ENCODE measurements around the gene TRPM2. TPM values are rescaled to one million over a fixed set of nuclear protein-coding genes. Genes with fewer than 3 reads are reported as not detected.

Gene TRPM2
- total and polyA plus RNA-seq, 8 donors = 1.3 to 10.3 (median 2.4) TPM

- no peak for DNase-seq
- Histone ChIP-seq H3K36me3 (peaks cover 7 to 76% (median 63%) of the 10 kb centered on the region in 4 donors), H3K4me3 (no peak overlapping the region), H3K27me3 (no peaks in the 10 kb centered on the region), H3K4me1 (peaks cover 0 to 1% (median 0%) of the 10 kb centered on the region in 4 donors), H3K9me3 (no peaks in the 10 kb centered on the region), H3K27ac (no peak overlapping the region)
- intact Hi-C loops (cut with DNase I; ENCODE audit: low total_unique reads) = no loop called here
- TF ChIP-seq, protein P1, sequence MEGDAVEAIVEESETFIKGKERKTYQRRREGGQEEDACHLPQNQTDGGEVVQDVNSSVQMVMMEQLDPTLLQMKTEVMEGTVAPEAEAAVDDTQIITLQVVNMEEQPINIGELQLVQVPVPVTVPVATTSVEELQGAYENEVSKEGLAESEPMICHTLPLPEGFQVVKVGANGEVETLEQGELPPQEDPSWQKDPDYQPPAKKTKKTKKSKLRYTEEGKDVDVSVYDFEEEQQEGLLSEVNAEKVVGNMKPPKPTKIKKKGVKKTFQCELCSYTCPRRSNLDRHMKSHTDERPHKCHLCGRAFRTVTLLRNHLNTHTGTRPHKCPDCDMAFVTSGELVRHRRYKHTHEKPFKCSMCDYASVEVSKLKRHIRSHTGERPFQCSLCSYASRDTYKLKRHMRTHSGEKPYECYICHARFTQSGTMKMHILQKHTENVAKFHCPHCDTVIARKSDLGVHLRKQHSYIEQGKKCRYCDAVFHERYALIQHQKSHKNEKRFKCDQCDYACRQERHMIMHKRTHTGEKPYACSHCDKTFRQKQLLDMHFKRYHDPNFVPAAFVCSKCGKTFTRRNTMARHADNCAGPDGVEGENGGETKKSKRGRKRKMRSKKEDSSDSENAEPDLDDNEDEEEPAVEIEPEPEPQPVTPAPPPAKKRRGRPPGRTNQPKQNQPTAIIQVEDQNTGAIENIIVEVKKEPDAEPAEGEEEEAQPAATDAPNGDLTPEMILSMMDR (IDR thresholded peaks at IDR 0.05) = no peak
- TF ChIP-seq POLR2AphosphoS5 (IDR thresholded peaks at IDR 0.05) (no peak), EP300 (IDR thresholded peaks at IDR 0.05) (no peak), POLR2A (IDR thresholded peaks at IDR 0.05) (no peak)
- WGBS, 5 donors = 85 to 94% (median 90%) methylated on average over 17 of the region's 17 CpGs
Measured at GRCh38 chr21:44332383-44332782, 21.0 kb upstream of the TRPM2 start.

DNA sequence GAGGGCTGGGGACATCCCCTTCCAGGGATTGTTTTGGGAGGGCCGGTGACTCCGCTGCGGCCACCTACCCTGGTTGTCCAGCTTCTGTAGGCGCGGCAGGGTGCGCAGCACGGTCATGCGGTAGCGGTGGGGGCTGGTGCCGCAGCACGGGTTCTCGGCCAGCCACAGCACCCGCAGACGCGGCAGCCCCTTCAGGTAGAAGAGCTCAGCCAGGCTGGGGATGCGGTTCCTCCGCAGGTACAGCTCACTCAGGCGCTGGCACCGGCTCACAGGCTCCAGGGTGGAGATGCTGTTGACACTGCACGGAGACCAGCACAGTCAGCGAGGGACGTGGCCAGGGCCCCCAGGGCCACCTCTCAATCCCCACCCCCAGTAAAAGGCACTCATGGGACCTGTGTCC lies 20.5 kb upstream of the TRPM2 start:
- no peak for DNase-seq
- intact Hi-C loops (cut with DNase I; ENCODE audit: low total_unique reads) = no loop called here
- 94 to 96% (median 95%) methylated on average over 10 to 22 of the region's 22 CpGs for WGBS, 5 donors

DNA sequence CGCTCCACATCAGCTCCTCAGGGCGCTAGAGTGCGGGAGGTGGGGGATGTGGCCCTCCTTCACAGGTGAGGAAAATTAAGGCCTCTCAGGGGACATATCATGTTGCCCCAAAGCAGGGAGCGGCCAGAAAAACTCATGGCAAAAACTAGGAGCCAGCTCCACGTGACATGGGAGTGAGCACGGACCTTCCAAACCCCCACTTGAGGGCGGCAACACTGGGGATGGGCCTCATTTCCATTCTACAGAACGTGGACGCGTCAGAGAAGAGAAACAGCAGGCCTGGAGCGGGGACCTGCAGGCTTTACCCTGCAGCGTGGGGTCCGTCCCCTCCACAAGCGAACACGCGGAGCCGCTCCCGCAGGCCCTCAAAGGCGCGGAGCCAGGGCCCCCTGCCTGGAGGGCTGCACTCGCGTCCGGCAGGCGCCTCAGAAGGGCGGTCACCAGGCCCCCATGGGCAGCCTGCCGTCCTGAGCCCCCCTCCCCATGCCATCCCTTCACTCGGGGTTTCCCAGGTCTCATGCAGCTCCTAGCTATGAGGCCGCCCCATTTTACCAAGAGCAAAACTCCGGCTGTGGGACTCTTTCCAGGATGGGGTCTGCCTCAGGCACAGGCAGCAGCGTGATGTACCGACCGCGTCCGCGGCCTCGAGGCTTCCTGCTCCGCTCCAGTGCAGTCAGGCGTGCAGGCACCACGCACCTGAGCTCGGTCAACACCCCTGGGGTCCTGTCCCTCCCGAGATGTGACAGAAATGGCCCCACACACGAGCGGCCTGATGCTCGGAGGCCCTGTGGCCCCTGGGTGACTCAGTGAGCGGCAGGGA lies 19.7 kb upstream of the TRPM2 start:
- intact Hi-C loops (cut with DNase I; ENCODE audit: low total_unique reads) = no loop called here
- no peak overlapping the region for H3K4me3 ChIP-seq
- peaks cover 5 to 13% (median 9%) of the 10 kb centered on the region in 4 donors for H3K4me1 ChIP-seq
- no peak for DNase-seq
- H3K36me3 ChIP-seq = peaks cover 7 to 64% (median 56%) of the 10 kb centered on the region in 4 donors
- no peaks in the 10 kb centered on the region for H3K27me3 ChIP-seq
- H3K9me3 ChIP-seq = no peaks in the 10 kb centered on the region
- WGBS, 5 donors = 74 to 89% (median 87%) methylated on average over 23 to 45 of the region's 45 CpGs
- no peak for TF ChIP-seq EP300 (IDR thresholded peaks at IDR 0.05)
- H3K27ac ChIP-seq = no peak overlapping the region

More for the DNA sequence above, 20.5 kb upstream of the TRPM2 start:
- Histone ChIP-seq H3K4me3 (no peak overlapping the region), H3K27ac (no peak overlapping the region), H3K36me3 (peaks cover 7 to 70% (median 57%) of the 10 kb centered on the region in 4 donors), H3K4me1 (peaks cover 1 to 7% (median 4%) of the 10 kb centered on the region in 4 donors), H3K9me3 (no peaks in the 10 kb centered on the region), H3K27me3 (no peaks in the 10 kb centered on the region)
- TF ChIP-seq, protein P1 (IDR thresholded peaks at IDR 0.05) = no peak
- no peak for TF ChIP-seq POLR2AphosphoS5 (IDR thresholded peaks at IDR 0.05)
- TF ChIP-seq POLR2A (IDR thresholded peaks at IDR 0.05) = no peak
- TF ChIP-seq EP300 (IDR thresholded peaks at IDR 0.05) = no peak

GRCh38 chr21:44334329-44335030 lies 18.9 kb upstream of the TRPM2 start:
- Histone ChIP-seq H3K27ac (no peak overlapping the region), H3K36me3 (peaks cover 7 to 59% (median 56%) of the 10 kb centered on the region in 4 donors), H3K4me1 (peaks cover 6 to 13% (median 9%) of the 10 kb centered on the region in 4 donors), H3K27me3 (no peaks in the 10 kb centered on the region), H3K9me3 (no peaks in the 10 kb centered on the region), H3K4me3 (no peak overlapping the region)
- WGBS, 5 donors = 75 to 87% (median 85%) methylated on average over 7 to 26 of the region's 26 CpGs
- intact Hi-C loops (cut with DNase I; ENCODE audit: low total_unique reads) = no loop called here
- DNase-seq = no peak
- TF ChIP-seq EP300 (IDR thresholded peaks at IDR 0.05) = no peak
- TF ChIP-seq POLR2AphosphoS5 (IDR thresholded peaks at IDR 0.05) = no peak
- TF ChIP-seq POLR2A (IDR thresholded peaks at IDR 0.05) = no peak
- TF ChIP-seq, protein P1 (IDR thresholded peaks at IDR 0.05) = no peak

Data from stomach (tissue), 9 donors.